GM12891 (cell line): ENCODE data around the gene ZC3H4.

Experiments used
- PAX5 ChIP-seq: IDR thresholded peaks from 2 replicates; pipeline ENCODE4 v1.6.1; 2011; ENCODE audit warnings: low read length, moderate library complexity, mild to moderate bottlenecking; ENCODE audit not compliant: insufficient read depth, severe bottlenecking
- POLR2A ChIP-seq: IDR thresholded peaks from 2 replicates; pipeline ENCODE4 v1.6.1; 2011; ENCODE audit warnings: low read depth, low read length, control low read depth
- POLR2AphosphoS5 ChIP-seq: IDR thresholded peaks from 2 replicates; pipeline ENCODE4 v1.6.1; 2011; ENCODE audit warnings: low read depth, low read length, control low read depth
- POU2F2 ChIP-seq: IDR thresholded peaks from 2 replicates; pipeline ENCODE4 v1.6.1; 2011; ENCODE audit warnings: low read depth, mild to moderate bottlenecking, control low read depth, low read length, moderate library complexity
- SPI1 ChIP-seq: IDR thresholded peaks from 2 replicates; pipeline ENCODE4 v1.6.1; 2011; ENCODE audit warnings: low read depth, low read length, control low read depth
- TAF1 ChIP-seq: IDR thresholded peaks from 2 replicates; pipeline ENCODE4 v1.6.1; 2011; ENCODE audit warnings: low read depth, low read length, control low read depth

GRCh38 chr19:47109541-47110375, 3.8 kb downstream of the ZC3H4 start:
- peak; percentile 62 for TF ChIP-seq POLR2AphosphoS5
- TF ChIP-seq POLR2A = peak; percentile 77
- no peak for TF ChIP-seq SPI1
- TF ChIP-seq POU2F2 = peak; percentile 65; the same call in 1 of the 2 replicates
- TF ChIP-seq TAF1 = no peak; the same call in 1 of the 2 replicates
- TF ChIP-seq PAX5 = no peak
